Activated naive CD4-positive, alpha-beta T cell treated with anti-CD3 and anti-CD28 coated beads, Interleukin-2, amount 50 U/mL, for 16 hours (primary cell): ENCODE measurements around the gene SLC16A4.

Experiments
- DNase-seq: peaks from one replicate; pipeline ENCODE4 v3.0.0-alpha.2; 2020

Gene SLC16A4

GRCh38 chr1:110350360-110350759 is 40.5 kb downstream of the SLC16A4 start:
- no peak for DNase-seq

DNA sequence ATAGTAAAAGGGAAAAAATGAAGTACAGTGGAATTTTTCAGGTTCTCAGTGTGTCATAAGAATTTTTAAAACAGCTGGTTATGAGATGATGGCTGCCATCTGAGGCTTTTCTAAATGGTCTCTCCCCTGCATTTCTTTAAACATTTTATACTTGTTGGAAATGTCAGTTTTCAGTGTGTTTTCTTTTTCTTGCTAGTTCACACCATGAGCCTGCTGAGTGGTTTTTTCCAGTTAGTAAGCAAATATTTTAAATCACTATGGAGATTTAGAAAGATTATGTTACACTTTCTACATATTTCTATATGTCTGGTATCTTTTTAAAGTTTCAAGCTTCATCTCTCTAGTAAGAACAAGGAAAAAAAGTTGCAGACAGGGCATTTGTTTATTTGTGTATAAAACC is 42.1 kb downstream of the SLC16A4 start:
- DNase-seq: no peak

GRCh38 chr1:110348050-110348449 is 42.8 kb downstream of the SLC16A4 start:
- no peak for DNase-seq

GRCh38 chr1:110347182-110347893 is 43.5 kb downstream of the SLC16A4 start:
- DNase-seq: no peak

DNA sequence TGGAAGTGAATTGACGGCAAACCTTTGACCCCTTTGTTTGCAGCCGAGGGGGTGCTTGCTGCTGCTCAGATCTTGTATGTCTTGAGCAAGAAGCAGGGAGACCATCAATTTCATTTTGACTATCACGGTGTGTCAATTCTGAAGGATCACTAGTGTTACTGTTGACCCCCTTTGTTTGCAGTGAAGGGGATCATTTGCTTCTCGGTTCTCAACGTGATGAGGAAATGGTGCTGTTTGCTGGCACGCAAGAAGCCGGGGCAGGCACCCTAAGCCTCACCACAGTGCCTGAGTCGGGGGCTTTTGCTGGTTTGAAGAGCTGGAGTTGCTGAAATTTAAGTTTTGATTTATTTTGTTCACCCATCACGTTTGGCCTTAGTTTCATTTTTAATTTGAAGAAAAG is 44.1 kb downstream of the SLC16A4 start:
- DNase-seq: no peak

- DNase-seq: no peak
These were observed 45.3 kb downstream of the SLC16A4 start for GRCh38 chr1:110345480-110345879.

GRCh38 chr1:110344152-110344551 is 46.7 kb downstream of the SLC16A4 start:
- no peak for DNase-seq

- no peak for DNase-seq
These were observed 47.6 kb downstream of the SLC16A4 start for GRCh38 chr1:110343249-110343648.

DNA sequence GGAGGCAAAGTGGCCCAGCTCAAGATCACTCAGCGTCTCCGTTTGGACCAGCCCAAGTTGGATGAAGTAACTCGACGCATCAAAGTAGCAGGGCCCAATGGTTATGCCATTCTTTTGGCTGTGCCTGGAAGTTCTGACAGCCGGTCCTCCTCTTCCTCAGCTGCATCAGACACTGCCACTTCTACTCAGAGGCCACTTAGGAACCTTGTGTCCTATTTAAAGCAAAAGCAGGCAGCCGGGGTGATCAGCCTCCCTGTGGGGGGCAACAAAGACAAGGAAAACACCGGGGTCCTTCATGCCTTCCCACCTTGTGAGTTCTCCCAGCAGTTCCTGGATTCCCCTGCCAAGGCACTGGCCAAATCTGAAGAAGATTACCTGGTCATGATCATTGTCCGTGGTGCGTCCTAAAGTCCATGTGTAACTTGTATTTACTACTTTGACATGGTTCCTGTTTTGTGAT is 48.9 kb downstream of the SLC16A4 start:
- DNase-seq: no peak

- DNase-seq: no peak
These were observed 49.5 kb downstream of the SLC16A4 start for GRCh38 chr1:110341146-110341871.

GRCh38 chr1:110340207-110340468 is 50.7 kb downstream of the SLC16A4 start:
- no peak for DNase-seq

- peak; percentile 64 for DNase-seq
These were observed 51.2 kb downstream of the SLC16A4 start for GRCh38 chr1:110339407-110340206.

- peak; percentile 94 for DNase-seq
These were observed 51.9 kb downstream of the SLC16A4 start, which contains the start of gene RBM15 for GRCh38 chr1:110338886-110339406. Gene RBM15, plus strand, starts transcription at chr1:110339377. Its CDS starts 29 bp downstream, at chr1:110339406.

DNA sequence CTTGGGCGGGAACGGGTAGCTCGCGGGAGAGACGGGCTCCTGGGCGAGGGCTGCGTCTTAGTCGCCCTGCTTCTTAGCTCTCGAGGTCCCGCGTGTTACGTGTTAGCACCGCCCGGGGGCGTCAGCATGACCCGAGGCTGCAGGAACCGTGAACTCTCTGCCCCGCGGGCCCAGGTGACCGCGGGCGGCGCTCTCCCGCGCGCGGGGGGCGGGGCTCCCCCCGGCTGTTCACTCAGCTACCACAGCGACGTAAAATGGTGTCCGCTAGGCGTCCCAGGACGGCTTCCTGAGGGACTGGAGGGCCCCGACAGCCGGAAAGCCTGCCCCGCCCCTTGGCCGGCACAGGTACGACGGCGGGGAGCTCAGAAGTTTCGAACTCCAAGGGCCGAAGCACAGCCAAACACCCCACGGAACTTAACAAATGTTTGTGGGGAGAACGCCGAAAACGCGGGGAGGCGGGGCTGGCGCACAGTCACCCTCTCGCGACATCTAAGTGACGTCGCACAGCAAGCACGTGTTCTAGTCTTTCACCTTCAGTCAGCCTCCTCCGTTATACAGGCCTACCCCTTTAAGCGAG is 52.4 kb downstream of the SLC16A4 start:
- peak; percentile 93 for DNase-seq

GRCh38 chr1:110337704-110338308 is 53.0 kb downstream of the SLC16A4 start:
- DNase-seq: peak; percentile 39

DNA sequence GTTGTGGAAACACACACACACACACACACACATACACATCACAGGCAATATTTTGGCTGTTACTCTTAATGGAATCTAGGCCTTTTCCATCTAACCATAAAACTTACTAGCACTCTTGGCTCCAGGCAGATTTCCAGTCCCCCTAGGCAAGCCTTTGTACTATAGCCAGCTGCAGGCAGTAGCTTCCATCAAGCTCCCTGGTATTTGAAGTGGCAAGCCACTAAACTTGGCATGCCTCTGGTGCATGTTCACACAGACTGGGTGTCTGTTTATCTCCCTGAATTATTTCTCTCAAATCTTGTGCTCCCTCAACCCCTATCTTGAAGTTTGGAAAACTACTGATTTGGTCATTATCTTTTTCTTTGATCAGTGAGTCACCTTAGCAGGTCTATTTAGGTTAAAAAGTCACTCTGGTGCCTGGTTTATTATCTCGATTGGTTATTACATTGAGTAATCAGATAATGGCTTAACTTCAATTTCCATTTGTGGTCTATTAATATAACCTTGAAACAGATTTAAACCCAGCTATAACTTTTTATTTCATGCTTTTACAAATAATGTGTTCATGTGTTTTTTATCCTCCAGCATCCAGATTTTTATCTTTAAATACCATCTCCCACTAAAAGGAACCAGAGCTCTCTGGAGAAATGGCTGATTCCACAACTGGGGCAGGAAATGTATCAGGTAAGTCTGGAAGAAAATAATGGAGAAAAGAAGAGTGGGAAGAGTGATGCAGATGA is 54.4 kb downstream of the SLC16A4 start:
- no peak for DNase-seq

DNA sequence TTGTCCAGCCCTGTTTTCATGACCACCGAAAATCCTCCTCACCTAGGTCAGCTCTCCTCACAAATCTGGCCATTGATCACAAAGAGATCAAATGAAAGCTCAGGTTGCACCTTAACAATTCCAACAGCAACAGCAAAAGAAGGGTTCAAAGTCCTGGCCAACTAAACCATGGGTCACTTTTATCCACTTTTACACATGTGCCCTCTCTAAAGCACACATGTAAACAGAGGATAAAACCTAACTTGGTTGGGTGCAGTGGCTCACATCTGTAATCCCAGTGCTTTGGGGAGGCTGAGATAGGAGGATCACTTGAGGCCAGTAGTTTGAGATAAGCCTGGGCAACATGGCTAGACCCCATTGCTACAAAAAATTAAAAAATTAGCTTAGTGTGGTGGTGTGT is 55.6 kb downstream of the SLC16A4 start:
- DNase-seq: no peak

GRCh38 chr1:110328700-110329099 is 62.1 kb downstream of the SLC16A4 start:
- DNase-seq: no peak

DNA sequence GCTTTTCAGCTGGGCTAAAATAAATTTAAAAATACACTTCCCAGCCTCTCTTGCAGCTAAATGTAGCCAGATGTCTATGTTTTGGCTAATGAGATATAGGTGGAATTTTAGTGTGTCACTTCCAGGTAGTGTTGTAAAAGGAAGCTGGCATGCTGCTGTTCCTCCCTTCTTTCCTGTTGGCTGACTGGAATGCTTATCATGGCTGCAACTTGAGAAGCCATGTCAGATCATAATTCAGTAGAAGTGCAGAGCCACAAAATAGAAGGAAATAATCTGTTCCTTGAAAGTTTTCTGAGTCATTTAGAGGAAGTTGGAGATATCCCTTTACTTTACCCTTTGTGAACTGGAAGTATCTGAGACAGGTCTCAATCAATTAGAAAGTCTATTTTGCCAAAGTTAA is 62.6 kb downstream of the SLC16A4 start:
- DNase-seq: no peak

GRCh38 chr1:110326826-110327225 is 64.0 kb downstream of the SLC16A4 start:
- DNase-seq: no peak

DNA sequence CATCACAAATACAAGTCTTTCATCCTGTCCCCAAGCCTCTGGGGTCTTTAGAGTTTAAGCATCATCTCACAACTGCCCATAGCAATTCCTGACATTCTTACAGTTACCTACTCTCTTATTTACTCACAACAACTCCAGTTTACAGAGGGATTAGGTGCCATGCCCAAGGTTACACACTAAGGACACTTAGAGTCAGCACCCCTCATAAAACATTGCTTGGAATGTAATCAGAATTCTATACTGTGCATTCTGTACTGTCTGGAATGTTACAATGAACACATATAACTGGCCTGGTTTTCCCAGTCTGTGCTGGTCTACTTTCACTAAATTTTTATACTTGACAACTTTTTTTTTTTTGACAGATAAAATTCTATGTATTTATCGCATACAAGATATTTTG is 66.2 kb downstream of the SLC16A4 start:
- no peak for DNase-seq

DNA sequence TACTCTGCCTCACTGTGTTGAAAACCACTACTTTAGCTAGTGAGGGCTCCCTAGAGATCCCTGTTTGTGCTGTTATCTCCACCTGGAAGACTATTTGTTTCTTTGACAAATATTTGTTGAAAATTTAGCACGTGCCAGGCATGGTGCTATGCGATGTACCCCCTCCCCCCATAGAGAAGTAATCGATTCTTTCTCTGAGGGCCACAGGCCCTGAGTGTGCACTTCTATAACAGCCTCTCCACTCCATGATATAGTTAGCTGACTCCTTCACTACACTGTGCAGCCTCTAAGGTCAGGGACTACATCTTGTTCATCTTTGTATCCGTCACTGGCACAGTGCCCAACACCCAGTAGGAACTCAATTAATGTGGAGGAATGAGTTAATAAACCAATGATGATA is 69.0 kb downstream of the SLC16A4 start:
- no peak for DNase-seq
